Measurements from ENCODE around the gene HNMT.

DNA sequence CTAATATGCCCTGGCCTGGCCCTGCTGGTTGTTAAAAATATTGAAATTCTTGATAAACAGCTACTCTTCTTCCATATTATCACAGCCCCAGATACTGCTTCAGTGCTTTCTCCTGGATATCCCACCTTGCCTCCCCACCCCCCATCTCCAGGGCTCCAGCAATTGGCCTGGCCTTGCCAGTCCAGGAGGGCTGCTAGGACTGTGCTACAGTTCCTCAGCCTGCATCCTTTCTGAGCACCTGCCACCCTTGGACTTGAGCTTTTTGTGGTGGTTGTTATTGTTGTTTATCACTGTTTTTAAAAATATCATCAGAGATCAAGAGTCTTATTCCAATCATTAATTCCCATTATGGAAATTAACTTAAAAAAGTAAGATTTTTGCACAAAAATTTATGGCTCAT, 13.5 kb downstream of the HNMT start:
- TF ChIP-seq POLR2A (IDR thresholded peaks at IDR 0.05) = no peak
- TF ChIP-seq, protein P1, sequence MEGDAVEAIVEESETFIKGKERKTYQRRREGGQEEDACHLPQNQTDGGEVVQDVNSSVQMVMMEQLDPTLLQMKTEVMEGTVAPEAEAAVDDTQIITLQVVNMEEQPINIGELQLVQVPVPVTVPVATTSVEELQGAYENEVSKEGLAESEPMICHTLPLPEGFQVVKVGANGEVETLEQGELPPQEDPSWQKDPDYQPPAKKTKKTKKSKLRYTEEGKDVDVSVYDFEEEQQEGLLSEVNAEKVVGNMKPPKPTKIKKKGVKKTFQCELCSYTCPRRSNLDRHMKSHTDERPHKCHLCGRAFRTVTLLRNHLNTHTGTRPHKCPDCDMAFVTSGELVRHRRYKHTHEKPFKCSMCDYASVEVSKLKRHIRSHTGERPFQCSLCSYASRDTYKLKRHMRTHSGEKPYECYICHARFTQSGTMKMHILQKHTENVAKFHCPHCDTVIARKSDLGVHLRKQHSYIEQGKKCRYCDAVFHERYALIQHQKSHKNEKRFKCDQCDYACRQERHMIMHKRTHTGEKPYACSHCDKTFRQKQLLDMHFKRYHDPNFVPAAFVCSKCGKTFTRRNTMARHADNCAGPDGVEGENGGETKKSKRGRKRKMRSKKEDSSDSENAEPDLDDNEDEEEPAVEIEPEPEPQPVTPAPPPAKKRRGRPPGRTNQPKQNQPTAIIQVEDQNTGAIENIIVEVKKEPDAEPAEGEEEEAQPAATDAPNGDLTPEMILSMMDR (IDR thresholded peaks at IDR 0.05) = no peak
- TF ChIP-seq POLR2AphosphoS5 (IDR thresholded peaks at IDR 0.05) = no peak

All from prostate gland (tissue), 2 donors.